Upper lobe of left lung (tissue), 4 donors: Measurements from ENCODE around the gene FREM1.

ENCODE experiments used
- EP300 ChIP-seq, 4 donors: sonication (generic); formaldehyde crosslinking; IDR thresholded peaks; one replicate each; pipeline ENCODE4 v1.5.1; 2017; ENCODE audit warnings: antibody characterized with exemption in 4 of 4, control low read depth in 2 of 4
- POLR2A ChIP-seq, 4 donors: fragments of 450-650 bp; IDR thresholded peaks; one replicate each; pipeline ENCODE4 v1.5.1; 2016 to 2017; ENCODE audit warnings: antibody characterized with exemption in 4 of 4, mild to moderate bottlenecking in 2 of 4
- POLR2AphosphoS5 ChIP-seq, 2 donors: sonication (generic); formaldehyde crosslinking; IDR thresholded peaks; one replicate each; pipeline ENCODE4 v1.5.1; 2017; ENCODE audit warnings: antibody characterized with exemption in 2 of 2
- TF ChIP-seq, protein P1 (sequence below), 6 experiments: fragments of 450-650 bp in 4 of 6; fragments of 200-600 bp in 2 of 6; sonication (generic) in 2 of 6; IDR thresholded peaks; one replicate each; pipeline ENCODE4 v1.5.1; 2016 to 2019; ENCODE audit warnings: antibody characterized with exemption in 6 of 6

DNA sequence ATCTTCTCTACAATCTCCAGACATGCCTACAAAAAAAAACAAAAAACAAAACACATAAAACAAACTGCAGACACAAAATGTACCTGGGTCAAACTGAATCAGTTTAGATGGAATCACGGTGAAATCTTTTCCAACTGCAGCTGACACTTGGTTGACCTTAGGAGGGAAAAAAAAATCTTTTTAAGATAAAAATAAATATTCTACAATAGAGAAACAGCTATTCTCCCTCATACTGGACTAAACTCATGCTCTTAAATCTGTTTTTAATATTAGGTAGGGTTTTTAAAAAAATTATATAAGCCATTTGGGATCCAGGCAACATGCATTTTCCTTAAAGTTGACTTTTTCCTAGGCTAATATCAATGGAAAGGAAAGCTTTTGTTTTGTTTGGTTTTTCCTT, 153.9 kb downstream of the FREM1 start:
- no peak for TF ChIP-seq POLR2AphosphoS5 (IDR thresholded peaks at IDR 0.05)
- no peak for TF ChIP-seq POLR2A (IDR thresholded peaks at IDR 0.05)
- TF ChIP-seq, protein P1, sequence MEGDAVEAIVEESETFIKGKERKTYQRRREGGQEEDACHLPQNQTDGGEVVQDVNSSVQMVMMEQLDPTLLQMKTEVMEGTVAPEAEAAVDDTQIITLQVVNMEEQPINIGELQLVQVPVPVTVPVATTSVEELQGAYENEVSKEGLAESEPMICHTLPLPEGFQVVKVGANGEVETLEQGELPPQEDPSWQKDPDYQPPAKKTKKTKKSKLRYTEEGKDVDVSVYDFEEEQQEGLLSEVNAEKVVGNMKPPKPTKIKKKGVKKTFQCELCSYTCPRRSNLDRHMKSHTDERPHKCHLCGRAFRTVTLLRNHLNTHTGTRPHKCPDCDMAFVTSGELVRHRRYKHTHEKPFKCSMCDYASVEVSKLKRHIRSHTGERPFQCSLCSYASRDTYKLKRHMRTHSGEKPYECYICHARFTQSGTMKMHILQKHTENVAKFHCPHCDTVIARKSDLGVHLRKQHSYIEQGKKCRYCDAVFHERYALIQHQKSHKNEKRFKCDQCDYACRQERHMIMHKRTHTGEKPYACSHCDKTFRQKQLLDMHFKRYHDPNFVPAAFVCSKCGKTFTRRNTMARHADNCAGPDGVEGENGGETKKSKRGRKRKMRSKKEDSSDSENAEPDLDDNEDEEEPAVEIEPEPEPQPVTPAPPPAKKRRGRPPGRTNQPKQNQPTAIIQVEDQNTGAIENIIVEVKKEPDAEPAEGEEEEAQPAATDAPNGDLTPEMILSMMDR (IDR thresholded peaks at IDR 0.05) = no peak
- TF ChIP-seq EP300 (IDR thresholded peaks at IDR 0.05) = no peak
